ENCODE measurements around the gene MMP14. TPM values are rescaled to one million over a fixed set of nuclear protein-coding genes. Genes with fewer than 3 reads are reported as not detected.

The MMP14 gene
- total RNA-seq, 2 experiments from 2014 or later = 1.1 to 1.4 TPM

DNA sequence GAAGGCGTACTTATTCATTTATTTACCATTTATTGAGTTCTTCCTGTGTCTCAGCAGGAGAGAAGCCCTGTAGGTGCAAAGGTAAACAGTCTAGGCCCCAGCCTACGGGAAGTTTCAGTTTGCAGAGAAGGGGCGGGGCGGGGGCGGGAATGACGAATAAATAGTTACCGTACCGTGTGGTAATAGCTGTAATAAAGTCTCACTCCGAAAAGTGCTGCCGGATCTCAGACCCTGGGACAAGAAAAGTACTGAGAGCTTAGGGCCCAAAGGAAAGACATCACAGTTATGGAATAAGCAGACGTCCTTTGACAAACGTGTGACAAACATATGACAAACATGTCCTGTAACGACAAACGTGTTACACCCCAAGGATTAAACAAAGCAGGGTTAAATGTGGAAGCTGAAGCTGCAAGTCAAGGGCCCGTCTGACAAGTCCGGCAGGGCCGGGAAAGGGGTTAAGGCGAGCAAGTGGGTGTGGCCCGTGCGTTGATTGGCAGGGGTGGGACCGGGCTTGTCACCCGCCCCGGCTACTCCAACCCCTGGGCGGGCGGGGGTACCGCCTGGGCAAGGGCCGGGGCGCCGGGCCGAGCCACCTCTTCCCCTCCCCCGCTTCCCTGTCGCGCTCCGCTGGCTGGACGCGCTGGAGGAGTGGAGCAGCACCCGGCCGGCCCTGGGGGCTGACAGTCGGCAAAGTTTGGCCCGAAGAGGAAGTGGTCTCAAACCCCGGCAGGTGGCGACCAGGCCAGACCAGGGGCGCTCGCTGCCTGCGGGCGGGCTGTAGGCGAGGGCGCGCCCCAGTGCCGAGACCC, 35.0 kb downstream of the MMP14 start, which contains the start of gene LRP10:
LRP10 (plus strand) TSS at position 517 of the 809 bp plus-strand sequence. CDS start 564 bp downstream, outside the sequence.
- Mint-ChIP-seq H3K36me3 (peaks cover 24% of the 10 kb centered on the region), H3K27ac (peak within 1 kb of the TSS; percentile 100), H3K27me3 (no peaks in the 10 kb centered on the region), H3K4me1 (ENCODE audit: low read depth) (peaks cover 36% of the 10 kb centered on the region), H3K4me3 (peak within 1 kb of the TSS; percentile 88), H3K9me3 (no peaks in the 10 kb centered on the region)
- ChIA-PET POLR2A (interaction anchor here (0.7 to 2.7 kb wide), 15 partner anchors 11 to 340 kb away, joined by 3 to 16 read pairs (median 4); partner anchors contain the start of genes ACIN1, DAD1, MRPL52 and OXA1L), CTCF (interaction anchor here (0.6 to 6.4 kb wide), 28 partner anchors 9 to 1414 kb away, joined by 3 to 115 read pairs (median 5); partner anchors contain the start of genes RBM23 and REM2)
- DNase-seq = peak; percentile 91
- intact Hi-C loops (cut with micrococcal nuclease) = loop anchor here (1.0 kb wide), 9 partner anchors 16 to 315 kb away; partner anchors contain the start of genes DAD1, HAUS4, MRPL52 and PRMT5

- ChIA-PET CTCF (interaction anchor here (0.6 to 6.4 kb wide), 34 partner anchors 9 to 894 kb away, joined by 3 to 115 read pairs (median 4); partner anchors contain the start of genes DAD1, HAUS4, PRMT5 and RBM23), POLR2A (interaction anchor here (0.5 to 2.7 kb wide), 12 partner anchors 10 to 316 kb away, joined by 3 to 16 read pairs (median 6); partner anchors contain the start of genes DAD1, MRPL52, OXA1L and RBM23)
- no peaks in the 10 kb centered on the region for H3K27me3 Mint-ChIP-seq
- no peaks in the 10 kb centered on the region for H3K9me3 Mint-ChIP-seq
- H3K27ac Mint-ChIP-seq = peak overlapping the region; percentile 100
- peaks cover 24% of the 10 kb centered on the region for H3K36me3 Mint-ChIP-seq
- intact Hi-C loops (cut with micrococcal nuclease) = loop anchor here (1.0 kb wide), 1 partner anchor 28 kb away; no protein-coding TSS in a partner anchor
- peak; percentile 84 for DNase-seq
- peak overlapping the region; percentile 88 for H3K4me3 Mint-ChIP-seq
- H3K4me1 Mint-ChIP-seq (ENCODE audit: low read depth) = peaks cover 33% of the 10 kb centered on the region
These were observed 35.8 kb downstream of the MMP14 start for GRCh38 chr14:22872033-22872832.

- Mint-ChIP-seq H3K27ac (peak overlapping the region; percentile 90), H3K27me3 (no peaks in the 10 kb centered on the region), H3K4me1 (ENCODE audit: low read depth) (peaks cover 33% of the 10 kb centered on the region), H3K9me3 (no peaks in the 10 kb centered on the region), H3K4me3 (peak overlapping the region; percentile 88), H3K36me3 (peaks cover 30% of the 10 kb centered on the region)
- CTCF ChIA-PET = interaction anchor here (0.6 to 6.4 kb wide), 33 partner anchors 10 to 316 kb away, joined by 3 to 115 read pairs (median 4); partner anchors contain the start of genes DAD1, HAUS4, PRMT5 and RBM23
- POLR2A ChIA-PET = interaction anchor here (0.5 to 2.7 kb wide), 10 partner anchors 9 to 284 kb away, joined by 3 to 16 read pairs (median 4); partner anchors contain the start of genes DAD1, OXA1L, PRMT5 and RBM23
- DNase-seq = no peak
- intact Hi-C loops (cut with micrococcal nuclease) = loop anchor here (1.0 kb wide), 1 partner anchor 27 kb away; no protein-coding TSS in a partner anchor
These were observed 36.6 kb downstream of the MMP14 start for GRCh38 chr14:22872833-22873520.

DNA sequence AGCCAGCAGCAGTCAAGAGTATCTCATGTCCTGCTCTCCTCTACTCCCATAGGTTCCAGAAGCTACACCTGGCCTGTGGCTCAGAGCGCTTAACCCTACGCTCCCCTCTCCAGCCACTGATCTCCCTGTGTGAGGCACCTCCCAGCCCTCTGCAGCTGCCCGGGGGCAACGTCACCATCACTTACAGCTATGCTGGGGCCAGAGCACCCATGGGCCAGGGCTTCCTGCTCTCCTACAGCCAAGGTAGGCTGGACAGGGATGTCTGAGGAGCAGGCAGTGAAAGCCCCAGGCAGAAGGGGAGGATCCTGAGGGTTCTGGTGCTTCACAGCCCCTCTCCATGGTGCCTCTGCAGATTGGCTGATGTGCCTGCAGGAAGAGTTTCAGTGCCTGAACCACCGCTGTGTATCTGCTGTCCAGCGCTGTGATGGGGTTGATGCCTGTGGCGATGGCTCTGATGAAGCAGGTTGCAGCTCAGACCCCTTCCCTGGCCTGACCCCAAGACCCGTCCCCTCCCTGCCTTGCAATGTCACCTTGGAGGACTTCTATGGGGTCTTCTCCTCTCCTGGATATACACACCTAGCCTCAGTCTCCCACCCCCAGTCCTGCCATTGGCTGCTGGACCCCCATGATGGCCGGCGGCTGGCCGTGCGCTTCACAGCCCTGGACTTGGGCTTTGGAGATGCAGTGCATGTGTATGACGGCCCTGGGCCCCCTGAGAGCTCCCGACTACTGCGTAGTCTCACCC, 38.8 kb downstream of the MMP14 start:
- Mint-ChIP-seq H3K4me1 (ENCODE audit: low read depth) (peaks cover 29% of the 10 kb centered on the region), H3K36me3 (peaks cover 36% of the 10 kb centered on the region), H3K27ac (no peak overlapping the region), H3K4me3 (no peak overlapping the region), H3K27me3 (no peaks in the 10 kb centered on the region), H3K9me3 (no peaks in the 10 kb centered on the region)
- no peak for DNase-seq
- ChIA-PET POLR2A (no interaction called here), CTCF (interaction anchor here (0.6 to 6.4 kb wide), 2 partner anchors 9 to 110 kb away, joined by 3 to 115 read pairs; partner anchors contain the start of gene REM2)
- intact Hi-C loops (cut with micrococcal nuclease) = no loop called here

- Mint-ChIP-seq H3K36me3 (peaks cover 36% of the 10 kb centered on the region), H3K9me3 (no peaks in the 10 kb centered on the region), H3K27ac (no peak overlapping the region), H3K4me1 (ENCODE audit: low read depth) (peaks cover 23% of the 10 kb centered on the region), H3K4me3 (no peak overlapping the region), H3K27me3 (no peaks in the 10 kb centered on the region)
- ChIA-PET CTCF (interaction anchor here (1.4 kb wide), 2 partner anchors 9 to 24 kb away, joined by 3 to 4 read pairs; no protein-coding TSS in a partner anchor), POLR2A (no interaction called here)
- DNase-seq = no peak
- intact Hi-C loops (cut with micrococcal nuclease) = no loop called here
These were observed 39.4 kb downstream of the MMP14 start for GRCh38 chr14:22875748-22876319.

DNA sequence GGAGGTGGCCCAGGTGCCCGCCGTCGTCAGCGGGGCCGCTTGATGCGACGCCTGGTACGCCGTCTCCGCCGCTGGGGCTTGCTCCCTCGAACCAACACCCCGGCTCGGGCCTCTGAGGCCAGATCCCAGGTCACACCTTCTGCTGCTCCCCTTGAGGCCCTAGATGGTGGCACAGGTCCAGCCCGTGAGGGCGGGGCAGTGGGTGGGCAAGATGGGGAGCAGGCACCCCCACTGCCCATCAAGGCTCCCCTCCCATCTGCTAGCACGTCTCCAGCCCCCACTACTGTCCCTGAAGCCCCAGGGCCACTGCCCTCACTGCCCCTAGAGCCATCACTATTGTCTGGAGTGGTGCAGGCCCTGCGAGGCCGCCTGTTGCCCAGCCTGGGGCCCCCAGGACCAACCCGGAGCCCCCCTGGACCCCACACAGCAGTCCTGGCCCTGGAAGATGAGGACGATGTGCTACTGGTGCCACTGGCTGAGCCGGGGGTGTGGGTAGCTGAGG, 40.7 kb downstream of the MMP14 start:
- Mint-ChIP-seq H3K27me3 (no peaks in the 10 kb centered on the region), H3K4me1 (ENCODE audit: low read depth) (peaks cover 25% of the 10 kb centered on the region), H3K36me3 (peaks cover 36% of the 10 kb centered on the region), H3K9me3 (no peaks in the 10 kb centered on the region), H3K4me3 (no peak overlapping the region), H3K27ac (no peak overlapping the region)
- ChIA-PET POLR2A (no interaction called here), CTCF (interaction anchor here (1.4 kb wide), 2 partner anchors 8 to 23 kb away, joined by 3 to 4 read pairs; no protein-coding TSS in a partner anchor)
- DNase-seq = no peak
- intact Hi-C loops (cut with micrococcal nuclease) = no loop called here

- Mint-ChIP-seq H3K9me3 (no peaks in the 10 kb centered on the region), H3K36me3 (peaks cover 30% of the 10 kb centered on the region), H3K4me3 (no peak overlapping the region), H3K4me1 (ENCODE audit: low read depth) (peaks cover 24% of the 10 kb centered on the region), H3K27me3 (no peaks in the 10 kb centered on the region), H3K27ac (no peak overlapping the region)
- intact Hi-C loops (cut with micrococcal nuclease) = no loop called here
- ChIA-PET CTCF (interaction anchor here (0.9 to 1.2 kb wide), 2 partner anchors 8 to 23 kb away, joined by 3 to 4 read pairs; no protein-coding TSS in a partner anchor), POLR2A (no interaction called here)
- DNase-seq = no peak
These were observed 42.2 kb downstream of the MMP14 start for GRCh38 chr14:22878271-22879246.

GRCh38 chr14:22882064-22882463, 45.7 kb downstream of the MMP14 start:
- POLR2A ChIA-PET = interaction anchor here (1.0 to 1.9 kb wide), 3 partner anchors 8 to 11 kb away, joined by 3 to 8 read pairs (median 3); partner anchors contain the start of gene LRP10
- no peaks in the 10 kb centered on the region for H3K27me3 Mint-ChIP-seq
- intact Hi-C loops (cut with micrococcal nuclease) = no loop called here
- DNase-seq = no peak
- H3K4me1 Mint-ChIP-seq (ENCODE audit: low read depth) = peaks cover 29% of the 10 kb centered on the region
- H3K27ac Mint-ChIP-seq = no peak overlapping the region
- H3K4me3 Mint-ChIP-seq = no peak overlapping the region
- CTCF ChIA-PET = interaction anchor here (1.0 to 9.0 kb wide), 5 partner anchors 10 to 312 kb away, joined by 3 to 115 read pairs (median 4); partner anchors contain the start of gene LRP10
- H3K9me3 Mint-ChIP-seq = no peaks in the 10 kb centered on the region
- H3K36me3 Mint-ChIP-seq = peaks cover 11% of the 10 kb centered on the region

GRCh38 chr14:22882529-22883172, 46.3 kb downstream of the MMP14 start:
- no peak overlapping the region for H3K27ac Mint-ChIP-seq
- peak; percentile 53 for DNase-seq
- CTCF ChIA-PET = interaction anchor here (1.0 to 9.0 kb wide), 6 partner anchors 10 to 312 kb away, joined by 3 to 115 read pairs (median 6); partner anchors contain the start of gene LRP10

More at GRCh38 chr14:22882529-22883172, 46.3 kb downstream of the MMP14 start:
- intact Hi-C loops (cut with micrococcal nuclease) = no loop called here
- Mint-ChIP-seq H3K4me3 (no peak overlapping the region), H3K4me1 (ENCODE audit: low read depth) (peaks cover 35% of the 10 kb centered on the region), H3K9me3 (no peaks in the 10 kb centered on the region), H3K27me3 (no peaks in the 10 kb centered on the region), H3K36me3 (peaks cover 9% of the 10 kb centered on the region)
- POLR2A ChIA-PET = interaction anchor here (1.0 to 1.9 kb wide), 4 partner anchors 7 to 14 kb away, joined by 3 to 8 read pairs (median 4); partner anchors contain the start of gene LRP10

All from activated CD4-positive, alpha-beta memory T cell treated with anti-CD3 and anti-CD28 coated beads for 36 hours (primary cell).